ENCODE data around the gene ALPL.

The ALPL gene

GRCh38 chr1:21574466-21575151 lies 65.4 kb downstream of the ALPL start:
- FAIRE-seq (no peak), DNase-seq (ENCODE audit: low spot score) (no peak)

DNA sequence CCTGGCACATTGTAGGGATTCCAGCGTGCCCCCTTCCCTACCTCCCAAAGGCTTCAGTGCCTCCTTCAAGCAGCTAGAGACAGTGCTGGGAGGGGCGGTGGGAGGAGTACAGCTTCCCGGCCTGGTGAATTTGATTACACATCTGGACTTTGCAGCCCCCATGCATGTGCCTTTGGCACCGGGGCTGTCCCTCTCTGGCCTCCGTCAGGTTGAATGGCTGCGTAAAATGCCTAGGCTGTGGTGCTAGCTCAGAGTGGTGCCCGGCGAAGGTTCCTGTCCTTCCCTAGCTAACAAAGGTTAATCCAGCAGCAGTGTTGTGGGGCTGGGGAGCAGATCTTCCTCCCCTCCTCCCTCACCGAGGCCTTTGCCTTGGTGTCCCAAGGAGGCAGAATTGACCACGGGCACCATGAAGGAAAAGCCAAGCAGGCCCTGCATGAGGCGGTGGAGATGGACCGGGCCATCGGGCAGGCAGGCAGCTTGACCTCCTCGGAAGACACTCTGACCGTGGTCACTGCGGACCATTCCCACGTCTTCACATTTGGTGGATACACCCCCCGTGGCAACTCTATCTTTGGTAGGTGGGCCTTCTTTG lies 66.2 kb downstream of the ALPL start:
- FAIRE-seq (no peak), DNase-seq (ENCODE audit: low spot score) (no peak)

GRCh38 chr1:21576031-21576797 lies 67.0 kb downstream of the ALPL start:
- FAIRE-seq (no peak), DNase-seq (ENCODE audit: low spot score) (no peak)

- no peak for FAIRE-seq
- no peak for DNase-seq (ENCODE audit: low spot score)
Observed at GRCh38 chr1:21576798-21577187, 67.6 kb downstream of the ALPL start.

- DNase-seq (ENCODE audit: low spot score): no peak
- FAIRE-seq: no peak
Observed at GRCh38 chr1:21577324-21577723, 68.1 kb downstream of the ALPL start.

DNA sequence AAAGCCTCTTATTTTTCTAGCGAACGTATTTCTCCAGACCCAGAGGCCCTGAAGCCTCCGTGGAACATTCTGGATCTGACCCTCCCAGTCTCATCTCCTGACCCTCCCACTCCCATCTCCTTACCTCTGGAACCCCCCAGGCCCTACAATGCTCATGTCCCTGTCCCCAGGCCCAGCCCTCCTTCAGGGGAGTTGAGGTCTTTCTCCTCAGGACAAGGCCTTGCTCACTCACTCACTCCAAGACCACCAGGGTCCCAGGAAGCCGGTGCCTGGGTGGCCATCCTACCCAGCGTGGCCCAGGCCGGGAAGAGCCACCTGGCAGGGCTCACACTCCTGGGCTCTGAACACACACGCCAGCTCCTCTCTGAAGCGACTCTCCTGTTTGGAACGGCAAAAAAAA lies 68.7 kb downstream of the ALPL start:
- no peak for DNase-seq (ENCODE audit: low spot score)
- FAIRE-seq: no peak

- DNase-seq (ENCODE audit: low spot score): peak; percentile 86
- FAIRE-seq: peak; percentile 97
Observed at GRCh38 chr1:21579791-21580190, 70.6 kb downstream of the ALPL start.

GRCh38 chr1:21584096-21584495 lies 74.9 kb downstream of the ALPL start:
- FAIRE-seq: no peak

DNA sequence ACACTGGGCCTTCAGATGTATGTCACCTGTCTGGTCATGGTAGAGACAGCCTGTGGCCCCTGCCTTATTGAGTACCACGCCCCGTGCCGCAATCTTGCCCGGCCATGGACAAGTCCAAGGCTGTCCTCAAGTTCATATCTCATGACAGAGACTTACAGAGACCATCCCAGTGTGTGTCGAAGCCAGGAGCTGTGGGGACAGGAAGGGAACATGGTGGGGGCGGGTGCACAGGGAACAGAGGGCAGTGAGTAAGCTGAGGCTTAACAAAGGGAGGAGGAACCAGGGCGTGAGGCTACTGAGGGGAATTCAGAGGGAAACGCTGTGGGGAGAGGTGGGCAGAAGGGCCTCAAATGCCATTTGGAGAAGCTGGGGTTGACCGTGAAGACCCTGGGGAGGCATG lies 75.8 kb downstream of the ALPL start:
- no peak for FAIRE-seq
- DNase-seq (ENCODE audit: low spot score): no peak

More at GRCh38 chr1:21584096-21584495, 74.9 kb downstream of the ALPL start:
- DNase-seq (ENCODE audit: low spot score): no peak

- no peak for DNase-seq (ENCODE audit: low spot score)
- FAIRE-seq: no peak
Observed at GRCh38 chr1:21586222-21586621, 77.0 kb downstream of the ALPL start.

- DNase-seq (ENCODE audit: low spot score) (peak; percentile 99), FAIRE-seq (peak; percentile 95)
Observed at GRCh38 chr1:21586846-21587601, 77.8 kb downstream of the ALPL start.

- no peak for DNase-seq (ENCODE audit: low spot score)
- no peak for FAIRE-seq
Observed at GRCh38 chr1:21587602-21587953, 78.4 kb downstream of the ALPL start.

DNA sequence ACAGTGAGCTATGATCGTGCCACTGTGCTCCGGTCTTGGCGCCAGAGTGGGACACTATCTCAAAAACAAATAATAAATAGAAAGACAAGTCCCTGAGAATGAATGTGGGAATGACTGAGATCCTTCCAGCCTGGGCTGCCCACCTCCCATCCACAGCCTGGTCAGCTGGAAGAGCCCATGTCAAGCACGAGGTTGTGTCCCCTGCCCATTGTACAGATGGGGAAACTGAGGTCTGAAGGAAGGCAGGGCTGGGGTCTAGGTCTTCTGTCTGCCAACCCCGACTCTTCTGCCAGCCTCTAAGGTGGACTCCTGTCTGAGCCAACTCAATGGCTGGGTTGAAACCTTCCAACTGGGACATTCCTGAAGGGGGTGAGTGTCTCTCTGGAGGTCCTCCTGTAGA lies 80.4 kb downstream of the ALPL start:
- no peak for FAIRE-seq

DNA sequence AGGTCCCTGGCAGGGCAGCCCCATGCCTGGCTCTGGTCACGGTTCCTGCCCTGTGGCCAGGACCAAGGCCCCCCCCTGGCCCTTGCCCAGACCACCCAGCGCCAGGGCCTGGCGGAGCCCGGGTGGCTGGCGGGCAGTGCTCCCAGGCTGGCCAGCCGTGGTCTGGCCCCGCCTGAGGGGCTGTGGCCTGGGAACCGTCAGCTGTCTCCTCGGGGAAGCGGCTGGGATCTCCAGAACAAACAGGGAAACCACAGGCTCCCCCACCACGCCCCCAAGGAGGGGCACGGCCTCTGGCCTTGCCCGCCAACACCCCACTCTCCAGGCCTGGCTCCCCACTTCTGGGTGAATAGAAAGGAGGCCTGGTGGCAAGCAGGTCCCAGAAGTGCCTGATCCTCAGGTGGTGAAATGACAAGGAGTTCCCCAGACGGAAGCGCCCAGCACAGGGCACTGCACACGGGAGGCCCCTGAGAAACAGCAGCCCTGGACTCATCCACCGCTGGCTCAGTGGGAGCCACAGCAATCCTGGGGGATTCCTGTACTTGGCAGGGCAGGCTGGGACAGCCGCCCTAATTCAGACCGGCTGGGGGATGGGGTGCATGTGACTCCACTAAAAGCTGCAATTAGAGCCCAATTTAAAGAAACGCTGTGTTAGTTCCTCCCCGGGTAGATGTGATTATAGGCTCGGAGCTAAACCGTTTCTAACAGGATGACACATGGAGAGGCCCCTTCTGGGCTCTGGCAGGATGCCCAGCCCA lies 81.1 kb downstream of the ALPL start:
- FAIRE-seq: no peak
- DNase-seq (ENCODE audit: low spot score): no peak

More for the DNA sequence above, 80.4 kb downstream of the ALPL start:
- DNase-seq (ENCODE audit: low spot score): no peak

DNA sequence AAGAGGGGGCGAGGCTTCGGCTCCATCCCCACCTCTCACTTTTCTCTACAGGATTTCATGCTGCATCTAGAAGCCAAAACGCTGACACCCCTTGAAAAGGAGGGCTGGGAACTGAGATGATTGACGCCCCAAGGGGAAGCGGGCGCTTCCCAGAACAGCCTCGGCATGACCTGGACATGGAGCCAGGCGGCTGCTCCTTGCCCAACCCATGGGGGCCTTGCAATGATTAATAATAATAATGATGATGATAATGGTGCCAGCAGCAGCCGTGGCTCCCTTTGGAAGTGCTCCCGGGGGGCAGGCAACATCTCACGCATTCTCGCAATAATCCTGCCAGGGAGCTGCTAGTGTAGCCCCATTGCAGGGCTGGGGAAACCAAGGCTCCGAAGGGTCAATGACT lies 81.7 kb downstream of the ALPL start:
- DNase-seq (ENCODE audit: low spot score) (no peak), FAIRE-seq (no peak)

DNA sequence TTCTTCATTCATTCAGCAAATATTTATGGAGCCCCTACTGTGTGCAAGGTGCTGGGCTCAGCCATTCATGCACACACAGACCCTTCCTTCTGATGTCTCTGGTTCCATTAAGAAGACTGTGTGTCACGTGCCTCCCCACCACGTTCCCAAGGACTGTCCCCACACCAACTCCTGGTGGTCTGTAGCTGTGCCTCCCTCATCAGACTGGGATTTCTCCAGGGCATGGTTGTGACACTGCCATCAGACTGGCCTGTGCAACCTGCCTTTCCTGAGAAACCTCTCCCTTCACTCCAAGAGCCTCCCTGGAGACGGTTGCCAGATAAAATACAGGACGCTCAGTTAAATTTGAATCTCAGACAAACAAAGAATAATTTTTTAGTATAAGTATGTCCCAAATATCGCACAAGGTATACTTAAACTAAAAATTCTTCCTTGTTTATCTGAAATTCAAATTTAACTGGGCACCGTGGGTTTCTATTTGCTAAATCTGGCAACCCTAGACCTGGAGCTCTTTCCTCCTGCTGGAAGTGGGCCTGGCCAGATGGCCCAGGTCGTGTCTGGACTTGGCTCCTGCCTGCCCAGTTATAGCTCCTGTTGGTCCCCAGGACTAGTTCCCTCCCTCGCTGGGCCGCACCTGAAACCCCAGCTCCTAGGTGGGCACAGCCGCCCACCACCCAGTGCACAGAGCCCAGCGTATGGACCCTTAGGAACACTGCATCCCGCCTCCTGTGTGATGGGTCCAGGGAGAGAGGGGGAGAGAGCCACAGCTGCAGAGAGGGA lies 83.1 kb downstream of the ALPL start:
- FAIRE-seq: no peak
- no peak for DNase-seq (ENCODE audit: low spot score)

GRCh38 chr1:21593231-21593630 lies 84.0 kb downstream of the ALPL start:
- no peak for FAIRE-seq
- DNase-seq (ENCODE audit: low spot score): no peak

- DNase-seq (ENCODE audit: low spot score) (no peak), FAIRE-seq (no peak)
Observed at GRCh38 chr1:21594501-21594900, 85.3 kb downstream of the ALPL start.

DNA sequence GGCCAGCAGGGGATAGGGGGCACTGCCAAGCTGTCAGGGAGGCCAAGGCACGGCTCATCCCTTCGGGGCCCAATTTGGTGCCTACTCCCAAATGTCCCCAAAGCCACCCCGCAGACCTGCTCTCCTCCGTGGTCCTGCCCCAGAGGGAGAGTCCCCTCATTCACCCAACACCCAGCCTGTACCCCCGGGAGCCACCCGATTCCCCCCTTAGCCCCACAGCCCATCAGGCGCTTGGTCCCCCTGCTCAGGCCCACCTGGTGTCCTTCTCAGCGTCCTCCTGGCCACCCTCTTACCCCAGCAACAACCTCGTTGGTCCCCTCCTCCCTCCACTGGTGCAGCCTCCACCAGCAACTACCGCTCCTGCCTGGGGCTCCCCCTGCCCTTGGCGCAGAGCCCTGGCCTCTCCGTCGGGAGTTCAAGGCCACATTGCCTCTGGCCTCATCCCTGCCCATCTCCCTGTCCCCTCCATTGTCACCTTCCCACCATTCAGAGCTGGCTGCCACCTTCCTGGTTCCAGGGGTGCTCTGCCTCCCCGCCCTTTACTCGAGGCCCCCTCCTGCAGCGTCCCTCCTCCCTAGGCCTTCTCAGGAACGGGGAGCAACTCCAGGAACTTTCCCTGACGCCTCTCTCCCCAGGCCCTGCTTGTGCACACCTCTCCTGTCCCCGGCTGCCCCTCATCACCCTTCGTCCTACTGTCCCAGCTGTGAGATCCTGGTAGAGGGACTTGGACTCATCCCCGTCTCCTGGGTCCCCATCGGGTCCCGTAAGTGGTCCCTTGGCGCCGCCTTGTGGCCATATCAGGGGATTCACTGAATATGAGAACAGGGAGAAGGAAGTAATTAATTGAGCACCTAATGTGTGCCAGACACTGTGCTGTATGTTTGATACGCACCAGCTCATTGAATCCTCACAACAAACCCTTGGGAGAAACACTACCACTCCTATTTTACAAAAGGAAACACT lies 86.0 kb downstream of the ALPL start:
- FAIRE-seq: no peak
- DNase-seq (ENCODE audit: low spot score): peak; percentile 33
